ENCODE results near the gene TK2.
"Not testable (repeated sequence)": the region's sequence is repeated elsewhere in the genome, so short reads cannot be mapped to it uniquely, and the experiment has no call there.

TK2 gene

DNA sequence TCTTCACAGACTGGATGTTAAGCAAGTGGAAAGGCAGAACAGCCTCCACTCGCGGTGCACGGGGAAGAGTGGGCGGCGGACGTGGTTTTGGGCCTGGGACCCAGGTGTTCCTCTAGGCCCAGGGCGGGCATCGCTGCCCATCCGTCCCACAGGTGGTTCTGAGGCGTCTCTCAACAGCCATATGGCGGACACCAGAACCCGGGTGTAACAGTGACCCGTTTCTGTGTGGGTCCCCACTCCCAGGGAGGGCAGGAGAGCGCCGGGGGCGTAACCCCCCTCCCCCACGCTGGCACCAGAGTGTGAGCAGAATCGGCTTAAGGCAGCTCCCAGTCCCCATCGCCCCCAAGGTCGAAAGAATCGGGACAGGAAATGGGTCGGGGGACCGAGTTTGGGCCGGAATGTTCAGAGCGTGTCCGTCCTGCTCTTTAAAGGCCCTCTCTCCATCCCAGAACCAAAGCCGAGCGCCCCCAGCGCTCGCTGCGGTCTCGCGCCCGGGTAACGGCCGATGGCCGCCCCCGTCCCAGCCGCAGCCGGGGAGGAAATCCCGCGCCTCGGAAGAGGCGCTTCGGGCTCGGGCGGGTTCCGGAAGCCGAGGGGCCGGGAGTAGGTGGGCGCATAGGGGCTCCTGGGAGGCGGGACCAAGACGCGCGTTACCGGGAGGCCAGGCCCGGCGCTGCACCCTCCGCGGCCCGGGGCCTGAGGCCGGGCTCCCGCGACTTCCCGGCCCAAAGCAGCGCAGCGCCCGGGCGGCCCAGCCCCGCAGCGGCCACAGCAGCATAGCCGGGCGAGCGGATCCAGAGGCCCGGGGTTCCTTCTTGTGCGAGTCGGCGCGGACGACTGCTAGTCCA lies at the start of gene TK2:
TK2 (minus strand) TSS at position 839 of the 848 bp plus-strand sequence; CDS start at position 778, 61 bp downstream.
- no peak for DNase-seq

DNA sequence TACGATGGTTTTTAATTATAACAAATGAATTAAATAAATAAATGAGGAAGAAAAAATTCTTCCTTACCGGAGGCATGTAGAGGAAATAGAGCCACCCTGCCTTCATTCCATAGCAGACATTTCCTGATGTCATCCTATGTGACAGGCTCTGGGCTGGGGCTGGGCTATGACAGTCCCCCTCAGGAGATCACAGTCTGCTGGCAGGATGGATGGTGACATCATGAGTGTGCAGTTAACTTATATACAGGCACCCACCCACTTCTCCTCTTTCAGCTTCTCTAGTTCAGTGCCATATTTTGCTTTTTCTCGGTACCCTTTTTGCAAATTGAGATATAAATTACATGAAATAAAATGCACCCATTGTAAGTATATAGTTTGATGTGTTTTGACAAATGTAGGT lies 48.2 kb upstream of the TK2 start:
- DNase-seq, result no peak

DNA sequence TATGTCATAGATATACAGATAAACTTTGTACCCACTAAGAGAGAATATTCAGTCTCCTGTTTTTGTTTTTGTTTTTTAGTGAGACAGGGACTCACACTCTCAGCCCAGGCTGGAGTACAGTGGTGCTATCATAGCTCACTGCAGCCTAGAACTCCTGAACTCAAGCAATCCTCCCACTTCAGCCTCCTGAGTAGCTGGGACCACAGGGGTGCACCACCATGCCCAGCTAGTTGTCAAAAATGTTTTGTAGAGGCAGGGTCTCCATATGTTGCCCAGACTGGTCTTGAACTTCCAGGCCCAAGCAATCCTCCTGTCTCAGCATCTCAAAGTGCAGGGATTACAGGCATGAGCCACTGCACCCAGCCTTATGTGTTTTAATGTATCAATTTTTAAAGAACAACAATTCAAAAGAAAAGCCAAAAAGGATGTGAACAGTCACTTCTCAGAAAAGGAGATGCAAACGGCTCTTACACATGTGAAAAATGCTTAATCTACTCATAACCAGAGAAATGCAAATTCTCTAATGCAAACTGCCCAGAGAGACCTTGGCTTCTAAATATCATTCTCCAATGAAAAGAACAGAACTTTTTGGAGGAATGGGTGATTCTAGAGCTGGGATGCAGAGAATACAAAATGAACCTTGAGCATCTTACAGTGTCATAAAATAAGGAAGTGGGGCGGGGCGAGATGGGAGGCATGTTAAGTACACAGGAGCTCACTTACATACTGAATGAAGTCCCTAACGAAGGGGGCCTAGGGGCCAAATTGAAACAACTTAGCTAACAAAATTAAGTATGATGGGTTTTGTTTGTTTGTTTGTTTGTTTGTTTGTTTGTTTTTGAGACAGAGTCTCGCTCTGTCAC lies 47.3 kb upstream of the TK2 start:
- no peak for DNase-seq

DNA sequence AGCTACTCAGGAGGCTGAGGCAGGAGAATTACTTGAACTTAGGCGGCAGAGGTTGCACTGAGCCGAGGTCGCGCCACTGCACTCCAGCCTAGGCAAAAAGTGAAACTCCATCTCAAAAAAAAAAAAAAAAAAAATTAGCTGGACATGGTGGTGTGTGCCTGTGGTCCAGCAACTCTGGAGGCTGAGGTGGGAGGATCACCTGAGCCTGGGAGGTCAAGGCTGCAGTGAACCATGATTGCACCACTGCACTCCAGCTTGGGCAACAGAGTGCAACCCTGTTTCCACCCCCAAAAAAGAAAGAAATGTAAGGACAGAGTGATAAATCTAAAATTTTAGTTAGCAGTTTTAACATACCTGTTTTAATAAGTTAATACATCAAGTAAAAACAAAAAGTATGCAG lies 46.6 kb upstream of the TK2 start:
- DNase-seq, result not testable (repeated sequence)

DNA sequence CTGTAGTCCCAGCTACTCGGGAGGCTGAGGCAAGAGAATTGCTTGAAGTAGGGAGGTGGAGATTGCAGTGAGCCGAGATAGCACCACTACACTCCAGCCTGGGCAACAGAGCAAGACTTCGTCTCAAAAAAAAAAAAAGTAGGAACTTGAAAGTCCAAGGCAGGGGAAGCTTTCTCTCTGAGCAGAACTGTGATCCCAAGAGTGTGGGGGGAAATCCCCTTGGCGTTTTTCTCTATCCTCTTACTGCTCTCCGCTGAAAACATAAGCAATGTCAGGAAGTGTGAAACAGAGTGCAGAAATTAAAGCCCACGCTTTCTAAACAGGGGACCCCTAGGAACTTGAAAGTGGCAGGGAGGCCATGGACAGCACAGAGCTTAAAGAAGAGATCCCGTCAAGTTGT lies 44.8 kb upstream of the TK2 start:
- DNase-seq, result no peak

DNA sequence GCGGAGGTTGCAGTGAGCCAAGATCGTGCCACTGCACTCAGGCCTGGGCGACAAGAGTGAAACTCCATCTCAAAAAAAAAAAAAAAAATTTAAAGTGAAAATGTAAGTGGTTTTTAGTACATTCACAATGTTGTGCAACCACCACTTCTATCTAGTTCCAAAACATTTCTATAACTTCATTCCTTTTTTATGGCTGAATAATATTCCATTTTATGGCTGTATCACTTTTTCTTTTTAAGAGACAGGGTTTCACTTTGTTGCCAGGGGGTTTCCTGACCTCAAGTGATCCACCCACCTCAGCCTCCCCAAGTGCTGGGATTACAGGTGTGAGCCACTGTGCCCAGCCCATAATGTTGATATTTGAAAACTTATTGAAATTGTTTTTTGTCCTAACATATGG lies 42.9 kb upstream of the TK2 start:
- DNase-seq, result no peak

DNA sequence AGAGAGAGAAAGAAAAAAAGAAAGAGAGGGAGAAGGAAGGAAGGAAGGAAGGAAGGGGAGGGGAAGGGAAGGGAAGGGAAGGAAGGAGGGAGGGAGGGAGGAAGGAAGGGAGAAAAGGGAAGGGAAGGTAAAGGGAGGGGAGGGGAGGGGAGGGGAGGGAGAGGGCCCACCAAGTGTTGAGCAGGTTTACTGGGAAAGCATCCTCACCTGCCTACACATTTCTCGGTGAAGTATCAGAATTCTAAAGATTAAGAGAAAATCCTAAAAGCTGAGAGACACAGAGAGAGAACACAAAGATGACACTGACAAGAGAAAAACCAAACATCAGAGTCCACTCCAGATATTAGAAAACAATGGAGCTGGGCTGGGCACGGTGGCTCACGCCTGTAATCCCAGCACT lies 42.3 kb upstream of the TK2 start:
- DNase-seq, result no peak

DNA sequence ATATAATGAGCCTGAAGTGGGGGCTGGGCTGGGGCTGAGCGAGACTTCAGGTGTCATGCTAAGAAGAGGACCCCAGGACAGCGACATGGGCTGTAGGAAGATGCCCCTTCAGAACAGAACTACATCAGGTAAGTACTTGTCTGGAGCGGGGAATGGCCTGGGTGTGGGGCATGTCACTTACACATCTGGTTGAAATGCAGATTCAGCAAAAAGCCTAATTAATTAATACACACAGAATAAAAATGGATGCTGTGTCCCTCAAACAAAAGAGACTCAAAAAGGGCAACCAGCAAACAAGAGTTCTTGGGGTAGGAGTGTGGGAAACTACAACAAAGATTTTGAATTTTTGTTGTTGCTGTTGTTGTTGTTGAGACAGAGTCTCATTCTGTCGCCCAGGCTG lies 41.1 kb upstream of the TK2 start:
- DNase-seq, result no peak

DNA sequence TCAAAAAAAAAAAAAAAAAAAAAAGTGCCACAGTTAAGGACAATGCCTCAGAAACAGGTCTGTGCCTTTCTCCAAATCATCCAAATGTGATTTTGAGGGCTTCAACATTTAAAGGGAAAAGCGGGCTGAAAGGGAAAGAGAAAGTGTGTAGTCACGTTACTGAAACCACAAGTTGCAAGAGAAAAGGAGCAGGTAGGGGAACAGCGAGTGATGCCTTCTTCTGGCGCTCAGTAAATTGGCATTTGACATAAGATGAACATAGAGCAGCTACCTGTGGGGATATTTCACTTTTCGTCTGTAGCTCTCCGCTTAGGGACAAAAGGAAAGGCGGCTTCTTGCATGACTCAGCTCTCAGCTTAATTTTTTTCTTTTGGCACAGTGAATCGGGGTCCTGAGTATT lies 40.4 kb upstream of the TK2 start:
- DNase-seq, result no peak

DNA sequence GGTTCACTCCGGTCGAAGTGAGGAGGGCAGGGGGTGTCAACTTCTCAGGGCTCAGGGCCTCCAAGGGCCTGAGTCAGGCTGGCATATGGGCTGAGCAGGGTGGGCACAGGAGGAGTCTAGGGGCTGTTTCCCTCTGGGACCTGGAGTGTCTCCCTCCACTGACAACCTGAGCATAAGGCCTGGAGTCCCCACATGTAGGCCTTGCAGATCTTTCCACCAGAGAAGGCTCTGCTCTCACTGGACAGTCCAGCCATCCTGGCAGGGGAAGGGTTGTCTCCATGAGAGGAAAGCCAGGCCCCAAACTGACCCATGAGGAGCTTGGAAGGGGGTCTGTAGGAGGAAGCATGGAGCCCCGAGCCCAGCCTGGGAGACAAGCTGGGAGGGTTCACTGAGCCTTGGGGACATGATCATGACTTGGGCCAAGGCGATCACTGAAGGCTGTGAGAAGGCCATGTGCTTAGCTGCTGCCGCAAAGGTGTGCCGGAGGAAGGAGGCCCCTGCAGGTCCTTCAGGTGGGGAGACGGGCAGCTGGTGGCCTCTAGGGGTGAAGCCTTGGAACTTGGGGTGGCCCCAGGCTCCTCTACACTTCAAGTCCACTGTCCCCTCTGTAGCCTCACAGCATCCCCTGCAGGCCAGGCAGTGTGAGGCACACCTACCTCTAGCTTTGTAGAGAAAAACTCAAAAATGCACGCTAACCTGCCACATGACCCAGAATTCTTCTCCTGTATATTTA lies 39.2 kb upstream of the TK2 start:
- DNase-seq, result no peak

DNA sequence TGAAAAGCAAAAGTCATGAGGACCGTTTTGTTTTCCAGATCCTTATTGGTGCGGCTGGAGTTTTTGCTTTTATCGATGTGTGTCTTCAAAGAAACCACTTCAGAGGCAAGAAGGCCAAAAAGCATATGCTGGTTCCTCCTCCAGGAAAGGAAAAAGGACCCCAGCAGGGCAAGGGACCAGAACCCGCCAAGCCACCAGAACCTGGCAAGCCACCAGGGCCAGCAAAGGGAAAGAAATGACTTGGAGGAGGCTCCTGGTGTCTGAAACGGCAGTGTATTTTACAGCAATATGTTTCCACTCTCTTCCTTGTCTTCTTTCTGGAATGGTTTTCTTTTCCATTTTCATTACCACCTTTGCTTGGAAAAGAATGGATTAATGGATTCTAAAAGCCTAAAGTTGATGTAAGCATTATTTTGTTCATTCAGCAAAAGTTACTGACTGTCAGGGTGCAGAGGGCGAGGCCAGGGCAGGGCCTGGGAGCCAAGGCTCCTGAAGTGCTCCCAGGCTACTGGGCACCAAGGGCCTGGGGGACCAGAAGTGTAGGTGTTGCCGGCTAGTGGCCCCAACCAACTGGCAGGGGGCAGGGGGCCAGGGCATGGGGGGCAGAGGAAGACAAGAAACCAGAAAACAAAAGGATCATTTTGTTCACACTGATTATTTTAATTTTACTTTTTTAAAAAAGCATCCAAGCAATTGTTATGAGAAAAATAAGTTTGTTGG lies 38.1 kb upstream of the TK2 start:
- no peak for DNase-seq

DNA sequence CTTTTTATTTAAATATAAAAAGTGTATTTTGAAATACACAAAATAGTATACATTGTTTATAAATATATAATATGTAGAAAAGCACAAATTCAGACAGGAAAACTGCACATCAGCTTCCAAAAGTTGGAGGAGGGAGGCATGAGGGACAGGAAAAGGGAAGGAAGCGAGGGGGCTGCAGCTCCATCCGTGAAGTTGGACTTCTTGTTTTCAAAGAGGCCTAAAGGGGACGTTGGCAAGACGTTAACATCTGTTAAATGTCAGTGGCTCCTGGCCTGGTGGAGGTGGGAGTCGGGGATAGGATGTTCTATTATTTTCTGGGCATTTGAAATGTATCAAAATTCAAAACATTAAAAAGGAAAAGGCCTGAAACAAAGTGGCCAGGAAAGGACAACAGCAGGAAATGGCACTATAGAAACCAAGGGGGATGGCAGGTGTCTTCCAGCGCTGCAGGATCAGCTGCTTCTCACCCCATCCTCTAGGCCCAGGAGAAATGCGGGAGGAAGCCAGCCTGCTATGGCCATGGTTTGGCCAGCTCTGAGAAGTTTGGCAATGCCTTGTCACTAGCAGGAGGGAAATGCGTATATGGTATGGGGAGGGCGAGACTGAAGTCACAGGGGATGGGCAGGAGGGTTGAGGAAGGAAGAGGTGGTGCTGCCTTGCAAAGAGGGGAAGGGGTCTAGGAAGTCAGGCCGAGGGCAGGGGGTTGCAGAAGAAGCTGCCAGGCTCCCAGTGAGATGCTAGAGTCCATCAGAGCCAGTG lies 35.7 kb upstream of the TK2 start:
- DNase-seq, result no peak

DNA sequence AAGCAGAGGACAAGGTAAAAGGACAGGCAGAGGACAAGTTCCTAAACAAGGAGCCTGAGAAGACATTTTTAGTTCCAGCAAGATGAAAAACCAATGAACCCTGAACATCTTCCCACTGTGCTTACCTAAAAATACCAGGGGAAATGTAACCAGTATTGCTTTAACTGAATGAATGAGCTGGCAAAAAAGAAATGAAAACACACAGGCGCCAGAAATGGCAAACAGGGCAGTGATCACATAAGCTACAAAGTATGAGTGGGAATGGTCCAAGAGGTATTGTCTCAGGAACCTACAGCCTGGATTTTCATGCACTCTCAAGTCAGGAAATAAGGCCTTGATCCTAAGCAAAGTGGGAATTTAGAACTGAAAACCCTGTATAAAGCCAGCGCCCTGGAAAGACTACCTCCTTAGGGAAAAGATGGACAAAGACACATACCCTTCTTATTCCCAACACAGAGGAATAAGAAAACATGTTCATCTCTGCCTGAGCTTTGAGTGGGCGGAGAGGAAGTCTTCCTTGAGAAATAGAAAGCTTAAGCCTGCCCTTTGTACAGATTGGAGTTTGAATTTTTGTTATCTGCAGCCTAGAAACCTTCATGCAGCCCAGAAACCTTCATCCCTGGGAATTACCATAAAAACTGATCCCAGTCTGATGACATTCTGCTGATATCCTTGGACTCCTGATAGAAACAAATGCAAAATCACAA lies 31.5 kb upstream of the TK2 start:
- no peak for DNase-seq

DNA sequence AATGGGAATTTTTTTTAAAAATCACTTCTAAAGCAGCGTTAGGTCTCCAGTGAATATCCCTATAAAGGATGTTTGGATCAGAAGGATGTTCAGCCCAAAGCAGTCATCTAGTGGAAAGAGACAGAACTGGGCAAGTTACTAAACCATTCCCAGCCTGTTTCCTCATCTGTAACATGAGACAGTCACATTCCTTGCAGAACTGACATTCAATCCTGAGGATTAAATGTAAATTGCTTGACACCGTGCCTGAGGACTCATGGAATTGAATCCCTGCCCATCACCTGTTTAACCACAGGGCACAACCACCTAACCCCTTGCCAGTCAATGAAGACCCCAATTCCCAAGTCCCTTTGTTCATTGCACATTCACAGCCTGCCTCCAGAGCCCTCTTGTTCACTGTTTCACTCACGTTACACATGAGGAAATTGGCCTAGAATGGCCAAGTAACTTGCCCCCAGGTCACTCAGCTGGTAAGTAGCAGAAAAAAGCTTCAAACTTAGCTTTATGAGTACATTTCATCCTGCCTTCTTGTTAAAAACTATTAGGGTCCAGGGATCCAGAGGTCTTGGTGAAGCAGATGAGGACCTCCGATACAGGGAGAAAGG lies 30.8 kb upstream of the TK2 start:
- DNase-seq, result no peak

DNA sequence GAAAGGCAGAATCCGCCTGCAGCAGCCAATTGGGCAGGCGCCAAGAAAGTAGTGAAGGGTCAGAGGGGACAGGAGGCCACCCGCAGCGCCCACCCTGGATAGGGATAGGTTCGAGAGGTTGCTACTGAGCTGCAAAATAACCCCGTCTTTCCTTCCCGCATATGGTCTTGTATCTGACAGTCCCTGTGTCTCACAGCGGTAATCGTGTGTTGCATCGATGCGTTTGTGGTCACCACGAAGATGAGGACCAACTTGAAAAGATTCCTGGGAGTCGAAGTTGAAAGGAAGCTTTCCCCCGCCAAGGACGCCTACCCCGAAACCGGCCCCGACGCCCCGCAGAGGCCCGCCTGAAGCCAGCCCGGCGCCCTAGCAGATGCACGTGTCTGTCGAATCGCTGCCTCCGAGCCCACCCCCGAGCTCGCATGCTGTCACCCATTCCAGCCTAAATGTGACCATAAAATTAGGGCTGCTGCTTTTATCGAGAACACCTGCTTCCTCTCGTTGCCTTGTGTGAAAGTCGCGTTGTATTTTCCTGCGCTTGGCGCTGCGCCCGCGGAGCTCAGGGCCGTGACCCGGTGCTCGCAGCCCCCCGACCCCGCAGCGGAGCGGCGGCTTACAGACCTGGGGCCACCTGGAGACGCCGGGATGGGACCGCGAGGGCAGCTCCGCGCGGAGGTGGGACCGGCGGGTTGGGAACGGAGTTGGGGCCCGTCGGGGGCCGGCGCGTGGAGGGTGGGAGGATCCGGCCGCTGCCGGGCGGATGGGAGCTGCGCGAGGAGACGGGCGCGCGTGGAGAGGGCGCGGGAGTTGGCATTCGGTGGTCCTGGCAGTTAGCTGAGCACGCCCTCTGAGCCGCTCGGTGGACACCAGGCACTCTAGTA lies 29.0 kb upstream of the TK2 start, which contains the start of gene CMTM2:
CMTM2 (plus strand) TSS at position 813 of the 881 bp plus-strand sequence. CDS start 145 bp downstream, outside the sequence.
- no peak for DNase-seq

DNA sequence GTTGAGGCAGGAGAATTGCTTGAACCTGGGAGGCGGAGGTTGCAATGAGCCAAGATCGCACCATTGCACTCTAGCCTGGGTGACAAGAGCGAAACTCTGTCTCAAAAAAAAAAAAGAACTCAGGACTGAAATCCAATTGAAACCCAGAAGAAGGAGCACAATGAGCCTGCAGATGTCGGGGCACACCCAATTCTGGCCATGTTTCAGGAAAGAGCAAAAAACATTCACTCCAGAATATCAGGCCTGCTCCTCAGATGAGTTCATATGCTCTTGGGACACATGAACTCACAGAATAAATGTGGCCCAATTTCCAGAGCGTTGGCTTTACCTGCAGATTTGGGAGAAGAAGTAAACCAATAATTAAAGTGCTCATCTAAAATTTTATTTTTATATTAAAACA lies 26.4 kb upstream of the TK2 start:
- DNase-seq, result no peak

DNA sequence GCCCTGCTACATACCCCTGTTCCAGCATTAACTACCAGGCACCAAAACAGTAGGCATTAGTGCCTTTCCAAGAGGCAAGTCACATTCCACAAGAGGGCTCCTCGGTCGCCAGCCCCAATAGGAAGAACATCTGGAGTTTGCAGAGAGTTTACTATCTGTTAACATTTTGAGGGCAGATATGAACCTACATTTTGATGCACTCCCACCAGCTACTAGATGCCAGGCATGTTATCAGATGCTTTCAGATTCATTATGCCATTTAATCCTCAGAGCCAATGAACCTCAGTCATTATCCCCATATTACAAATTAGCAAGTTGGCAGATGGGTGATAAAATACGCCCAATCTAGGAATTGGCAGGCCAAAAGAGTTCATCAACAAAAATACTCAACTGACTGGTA lies 25.1 kb upstream of the TK2 start:
- DNase-seq, result no peak

DNA sequence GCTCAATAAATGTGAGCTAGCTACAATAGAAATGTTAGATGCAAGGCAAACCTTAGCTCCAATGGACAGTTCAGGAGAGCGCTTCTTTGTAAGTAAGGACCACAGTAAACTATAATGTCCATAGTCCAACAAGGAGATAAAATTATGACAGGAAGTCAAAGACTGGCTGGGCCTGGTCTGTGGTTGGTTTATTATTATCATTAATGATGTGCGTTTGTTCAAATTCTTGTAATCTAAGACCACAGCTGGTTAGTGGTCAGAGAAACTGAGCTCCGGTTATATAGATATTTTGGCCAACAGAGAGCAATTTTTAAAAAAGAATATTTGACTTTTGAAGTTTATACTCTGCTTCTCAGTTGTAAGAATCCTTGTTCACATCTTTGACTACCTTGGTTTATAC lies 24.6 kb upstream of the TK2 start:
- DNase-seq, result no peak

DNA sequence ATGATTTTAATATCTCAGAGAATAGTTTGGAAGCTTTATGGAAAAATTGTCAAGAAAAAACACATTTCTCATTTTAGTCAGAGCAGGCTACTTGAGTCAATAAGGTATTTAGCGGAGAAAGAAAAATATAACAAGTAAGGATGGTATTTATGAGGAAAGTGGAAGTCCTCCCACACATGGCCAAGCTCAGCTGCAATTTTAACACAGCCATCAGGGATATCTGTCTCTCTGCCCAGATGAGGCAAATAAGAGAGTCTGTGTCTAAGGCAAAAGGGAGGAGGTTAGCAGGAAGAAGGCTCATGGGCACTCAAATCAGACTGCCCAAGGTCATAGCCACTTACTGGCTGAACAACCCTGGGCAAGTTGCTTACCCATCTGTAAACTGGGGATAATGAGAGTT lies 24.2 kb upstream of the TK2 start:
- no peak for DNase-seq

DNA sequence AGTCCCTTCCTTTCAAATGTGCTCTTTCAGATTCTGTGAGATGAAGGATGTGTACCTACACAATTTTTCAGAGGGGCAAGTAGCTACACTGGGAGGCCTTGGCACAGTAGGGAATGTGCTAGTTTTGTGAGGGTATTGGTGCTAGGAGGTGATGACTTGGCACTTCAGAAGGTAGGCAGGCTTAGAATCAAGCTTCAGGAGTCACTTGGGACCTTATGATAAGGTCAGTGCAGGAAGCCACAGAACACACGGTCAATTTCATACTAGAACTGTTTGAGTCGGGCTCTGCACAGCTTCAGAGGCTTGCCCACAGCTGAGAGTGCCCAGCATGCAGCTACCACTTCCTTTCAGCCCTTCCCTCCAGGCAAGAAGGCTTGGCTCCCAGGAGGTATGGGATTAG lies 22.4 kb upstream of the TK2 start:
- DNase-seq, result no peak
